SKM-1 (cell line): Measurements from ENCODE around the gene ELOVL5.

Experiments
- DNase-seq: peaks from one replicate; lab custom pipeline; 2025; ENCODE audit not compliant: unreplicated experiment; lab: John Stamatoyannopoulos, UW

Gene ELOVL5

DNA sequence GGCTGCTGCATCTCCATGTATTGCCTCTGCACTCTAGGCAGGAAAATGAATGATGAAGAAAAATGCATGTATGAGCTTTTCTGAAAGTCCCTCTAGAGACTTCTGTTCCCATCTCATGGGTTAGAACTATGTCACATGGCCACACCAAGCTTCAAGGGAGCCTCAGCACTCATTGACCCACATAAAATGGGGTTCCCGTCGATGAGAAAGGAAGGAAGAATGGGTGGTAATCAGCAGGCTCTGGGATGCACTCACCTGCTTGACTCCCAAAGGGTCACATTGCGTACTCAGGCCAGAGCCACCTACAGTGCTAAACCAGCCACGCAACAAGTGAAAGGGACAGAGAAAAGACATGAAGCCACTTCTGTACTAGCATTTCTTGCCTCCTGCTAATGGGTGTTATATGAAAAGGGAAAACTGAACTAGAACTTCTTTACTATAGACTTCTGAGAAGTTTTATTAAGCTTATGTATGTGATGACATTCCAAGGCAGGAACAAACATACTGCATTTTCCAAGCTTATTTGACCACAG, 104.3 kb downstream of the ELOVL5 start:
- DNase-seq, result no peak

DNA sequence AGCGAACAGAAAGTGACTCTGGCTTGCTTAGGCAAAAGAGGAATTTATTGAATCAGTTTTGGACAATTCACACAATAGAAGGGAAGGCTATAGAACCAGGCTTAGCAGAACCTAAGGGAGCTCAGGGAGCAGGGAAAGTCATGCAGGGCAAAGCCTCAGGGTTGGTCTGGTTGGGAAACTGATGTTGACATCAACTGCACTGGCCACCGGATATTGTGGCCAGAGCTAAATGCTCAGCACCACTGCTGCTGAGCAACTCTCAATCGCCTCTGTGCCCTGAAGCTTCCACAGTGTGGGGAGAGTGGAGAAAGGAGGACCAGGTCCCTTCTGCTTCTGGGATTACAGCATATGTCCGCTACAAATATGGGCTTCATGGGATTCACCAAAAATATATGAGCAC, 106.8 kb downstream of the ELOVL5 start:
- DNase-seq, result peak; percentile 72

DNA sequence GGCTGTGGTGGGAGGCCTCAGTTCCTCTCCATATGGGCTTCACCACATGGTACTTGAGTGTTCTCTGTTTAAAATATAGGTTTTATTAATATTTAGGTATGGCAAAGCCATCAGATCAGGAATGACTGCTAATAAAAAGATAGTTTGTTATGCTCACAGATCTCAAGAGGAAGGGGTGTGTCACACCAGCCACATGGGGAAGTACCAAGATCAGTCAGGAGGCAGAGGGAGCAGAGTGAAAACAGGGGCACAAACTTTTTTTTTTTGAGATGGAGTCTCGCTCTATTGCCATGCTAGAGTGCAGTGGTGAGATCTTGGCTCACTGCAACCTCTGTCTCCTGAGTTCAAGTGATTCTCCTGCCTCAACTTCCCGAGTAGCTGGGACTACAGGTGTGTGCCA, 108.0 kb downstream of the ELOVL5 start:
- peak; percentile 33 for DNase-seq

DNA sequence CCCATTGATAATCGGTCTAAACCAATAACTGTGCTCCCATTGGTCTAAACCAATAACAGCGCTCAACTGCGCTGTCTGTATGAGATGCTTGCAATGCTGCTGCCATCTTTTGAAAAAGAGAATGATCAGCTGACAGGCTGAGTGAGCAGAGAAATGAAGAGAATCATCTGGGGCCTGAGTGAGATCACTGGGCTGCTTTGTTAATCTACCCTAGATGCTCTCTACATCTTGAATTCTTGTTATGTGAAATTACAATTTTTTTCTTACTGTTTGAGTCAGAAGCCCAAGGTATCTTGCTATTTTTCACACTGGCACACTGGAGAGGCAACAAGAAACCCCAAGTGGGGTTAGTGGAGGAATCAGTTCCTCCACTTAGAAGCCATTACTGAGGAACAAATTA, 108.6 kb downstream of the ELOVL5 start:
- DNase-seq, result no peak

DNA sequence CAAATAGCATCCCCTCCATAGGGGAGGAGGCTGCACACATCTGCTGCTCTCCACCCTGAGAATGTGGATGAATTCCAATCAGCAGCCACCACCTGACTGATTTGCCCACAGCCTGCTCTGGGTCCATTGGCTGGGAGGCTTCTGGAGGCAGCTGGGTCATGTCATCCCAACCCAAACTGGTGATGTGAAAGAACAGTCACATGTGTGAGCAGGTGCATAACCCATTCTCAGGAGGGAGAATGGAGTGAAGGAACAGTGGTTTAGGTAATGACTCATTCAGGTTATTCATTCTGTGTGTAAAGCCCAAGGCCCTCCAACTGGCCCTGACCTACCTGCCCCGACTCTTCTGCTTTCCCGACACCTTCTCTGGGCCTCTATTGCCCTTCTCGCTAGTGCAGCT, 109.2 kb downstream of the ELOVL5 start:
- no peak for DNase-seq

DNA sequence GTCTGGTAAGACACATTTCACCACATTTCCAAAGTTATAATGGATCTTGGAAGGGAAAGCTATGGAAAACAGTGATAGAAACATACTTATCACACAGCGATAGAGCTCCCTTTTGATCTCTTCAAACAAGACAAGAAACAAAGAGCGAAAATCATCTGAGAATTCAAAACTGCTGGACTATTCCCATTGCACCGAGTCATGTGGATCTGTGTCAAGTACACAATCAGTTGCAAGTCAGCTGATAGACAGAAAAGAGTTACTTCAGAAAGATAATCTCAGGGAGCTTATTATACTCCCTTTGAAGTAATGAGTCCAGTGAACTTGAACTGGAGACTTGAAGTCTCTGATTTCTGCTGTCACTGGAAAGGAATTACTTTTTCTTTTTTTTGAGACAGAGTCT, 110.4 kb downstream of the ELOVL5 start:
- no peak for DNase-seq

DNA sequence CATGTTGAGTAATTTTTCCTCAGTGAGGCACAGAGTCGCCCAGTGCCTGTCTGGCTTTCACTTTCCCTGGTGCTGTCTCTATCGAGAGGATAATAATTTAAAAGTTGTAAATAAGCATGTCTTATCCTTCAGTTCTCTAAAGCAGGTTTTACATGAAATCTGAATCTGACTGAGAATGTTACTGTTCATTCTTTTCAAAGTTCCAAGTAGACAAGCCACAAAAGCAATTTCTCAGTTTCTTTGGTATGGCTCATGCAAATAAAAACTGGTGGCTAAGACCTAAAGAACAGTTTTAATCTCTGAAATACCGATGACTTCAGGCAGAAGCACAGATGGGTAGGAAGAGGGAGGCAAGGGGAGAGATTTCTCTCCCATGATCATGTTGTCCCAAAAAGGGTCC, 112.5 kb downstream of the ELOVL5 start:
- no peak for DNase-seq

DNA sequence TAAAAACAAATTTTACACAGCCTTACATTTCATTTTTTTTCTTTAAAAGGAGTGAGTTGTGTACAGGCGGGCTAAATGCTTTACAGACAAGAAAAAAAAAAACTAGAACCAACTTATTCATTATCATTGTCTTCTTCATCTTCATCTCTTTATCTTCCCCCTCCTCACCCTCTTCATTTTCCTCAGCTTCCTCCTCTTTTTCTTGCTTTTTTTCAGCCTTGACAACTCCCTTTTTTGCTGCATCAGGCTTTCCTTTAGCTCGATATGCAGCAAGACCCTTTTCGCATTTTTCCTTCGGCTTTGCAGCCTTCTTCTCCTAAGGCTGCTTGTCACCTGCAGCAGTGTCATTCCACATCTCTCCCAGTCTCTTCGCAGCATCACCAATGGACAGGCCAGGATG, 113.2 kb downstream of the ELOVL5 start:
- DNase-seq, result no peak

DNA sequence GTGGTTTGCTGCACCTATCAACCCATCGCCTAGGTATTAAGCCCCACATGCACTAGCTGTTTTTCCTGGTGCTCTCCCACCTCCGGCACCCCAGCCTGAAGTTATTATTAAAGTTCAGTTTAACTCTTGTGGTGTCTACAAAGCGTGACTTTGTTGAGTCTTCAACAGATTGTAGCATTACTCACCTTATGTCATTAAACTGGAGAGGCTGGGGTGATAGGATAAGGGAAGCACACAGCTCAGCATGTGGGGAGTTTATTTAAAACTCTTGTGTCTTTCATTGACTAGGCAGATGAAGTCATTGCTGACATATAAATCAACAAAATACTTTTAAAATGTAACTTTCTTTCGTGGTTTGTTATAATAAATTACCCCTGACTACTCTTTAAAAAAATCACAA, 115.4 kb downstream of the ELOVL5 start:
- DNase-seq, result no peak

DNA sequence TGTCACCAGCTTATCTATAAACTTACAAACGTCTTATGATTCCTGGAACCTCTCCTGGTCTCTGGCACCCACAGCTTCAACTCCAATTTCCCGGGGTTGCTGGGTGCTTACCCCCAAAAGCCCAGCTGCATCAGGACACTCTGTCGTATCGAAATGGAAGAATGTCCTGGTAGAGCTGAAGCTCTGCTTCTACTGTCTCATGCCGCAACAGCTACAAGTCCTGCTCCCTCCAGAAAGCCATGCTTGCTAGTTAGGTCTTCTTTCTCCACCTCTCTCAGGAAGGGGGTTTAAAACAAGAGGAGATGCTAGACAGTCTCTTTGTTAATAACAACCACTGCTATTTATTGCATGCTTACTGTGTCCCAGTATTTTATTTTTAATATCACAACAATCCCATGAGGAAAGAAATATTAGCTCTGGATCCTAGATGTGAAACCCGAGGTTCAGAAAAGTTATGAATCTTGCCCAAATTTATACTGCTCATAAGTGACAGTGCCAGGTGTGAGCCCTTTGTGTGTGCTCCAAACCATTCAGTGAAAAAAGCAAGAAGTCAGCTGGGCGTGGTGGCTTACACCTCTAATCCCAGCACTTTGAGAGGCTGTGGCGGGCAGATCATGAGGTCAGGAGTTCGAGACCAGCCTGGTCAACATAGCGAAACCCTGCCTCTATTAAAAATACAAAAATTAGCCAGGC, 117.8 kb downstream of the ELOVL5 start:
- DNase-seq, result no peak

DNA sequence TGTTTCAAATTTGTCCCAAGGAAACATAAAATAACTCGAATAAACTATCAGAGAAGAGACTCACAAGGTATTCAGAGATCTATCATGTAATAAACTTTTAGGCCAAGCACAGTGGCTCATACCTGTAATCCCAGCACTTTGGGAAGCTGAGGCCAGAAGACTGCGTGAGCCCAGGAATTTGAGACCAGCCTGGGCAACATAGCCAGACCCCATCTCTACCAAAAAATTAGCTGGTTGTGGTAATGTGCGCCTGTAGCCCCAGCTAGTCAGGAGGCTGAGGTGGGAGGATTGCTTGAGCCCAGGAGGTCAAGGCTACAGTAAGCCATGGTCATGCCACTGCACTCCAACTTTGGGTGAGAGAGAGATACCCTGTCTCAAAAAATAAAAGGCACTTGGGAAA, 120.9 kb downstream of the ELOVL5 start:
- DNase-seq, result no peak

DNA sequence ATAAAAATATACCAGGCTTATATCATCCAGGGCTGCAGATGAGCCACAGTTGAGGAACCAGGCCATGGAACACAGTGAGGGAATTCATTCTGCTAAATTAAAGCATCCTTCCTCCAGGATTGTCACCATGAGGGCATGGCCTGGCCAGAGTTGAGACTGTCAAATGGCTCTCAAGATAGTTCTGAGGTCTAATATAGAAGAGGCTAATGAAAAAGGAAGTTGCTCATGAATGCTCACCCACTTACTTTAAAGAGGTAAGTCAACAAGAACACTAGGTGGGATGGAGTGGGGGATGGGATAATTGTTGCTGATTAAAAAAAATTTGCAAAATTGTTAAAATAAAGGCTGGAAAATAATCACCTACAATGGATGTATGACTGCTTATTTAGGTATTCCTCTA, 128.1 kb downstream of the ELOVL5 start:
- DNase-seq, result no peak
